IMR-90 (cell line): ENCODE results near the gene TRIP4. TPM values are rescaled to one million over a fixed set of nuclear protein-coding genes. Genes with fewer than 3 reads are reported as not detected.

Experiments
- ATAC-seq: fragments of 200-7000 bp; cut with Tn5 transposase; 2 replicates; pipeline ENCODE4 v1.9.1; 2020; ENCODE audit warnings: low read depth, mild to moderate bottlenecking, moderate library complexity
- BruUV-seq: library from RNA; stranded (reverse); fragments of 400-500 nt; replicated peaks from 2 replicates; lab custom pipeline; 2021; lab: Mats Ljungman, UMichigan
- CTCF ChIA-PET: fragments of 300-600 bp; formaldehyde crosslinking; extraction: SDS; loops from one replicate; lab custom pipeline; 2021; ENCODE audit warnings: antibody characterized with exemption; lab: Yijun Ruan, JAX
- POLR2A ChIA-PET: fragments of 300-600 bp; sonication (Branson Sonifier 250); formaldehyde crosslinking; loops from one replicate; lab custom pipeline; 2022; ENCODE audit warnings: antibody characterized with exemption; ENCODE audit not compliant: unreplicated experiment; lab: Charles Lee
- DNase-seq: peaks from one replicate; pipeline ENCODE4 v3.0.0; 2013
- H2AFZ ChIP-seq: replicated peaks from 2 replicates; pipeline ENCODE3; 2013; ENCODE audit warnings: low read length, mild to moderate bottlenecking; ENCODE audit not compliant: poor library complexity
- H2AK5ac ChIP-seq: 2 replicates; pipeline ENCODE4 v1.6.1; 2013; ENCODE audit warnings: low read depth, low read length, inconsistent platforms
- H2AK9ac ChIP-seq: replicated peaks from 2 replicates; pipeline ENCODE3; 2013; ENCODE audit warnings: mild to moderate bottlenecking, low read depth, low read length, moderate library complexity; ENCODE audit not compliant: poor library complexity
- H2BK120ac ChIP-seq: 2 replicates; pipeline ENCODE4 v1.6.1; 2013; ENCODE audit warnings: low read depth, low read length, inconsistent platforms
- H2BK15ac ChIP-seq: 3 replicates; pipeline ENCODE4 v1.6.1; 2013; ENCODE audit warnings: low read depth, low read length, inconsistent platforms
- H2BK20ac ChIP-seq: 2 replicates; pipeline ENCODE4 v1.6.1; 2013; ENCODE audit warnings: low read depth, mild to moderate bottlenecking, inconsistent platforms, low read length, moderate library complexity
- H2BK5ac ChIP-seq: 2 replicates; pipeline ENCODE4 v1.6.1; 2013; ENCODE audit warnings: mild to moderate bottlenecking, low read depth, low read length, inconsistent platforms; ENCODE audit not compliant: poor library complexity, severe bottlenecking
- H3K14ac ChIP-seq: replicated peaks from 2 replicates; pipeline ENCODE4 v1.6.1; 2013; ENCODE audit warnings: low read depth, low read length, inconsistent platforms
- H3K18ac ChIP-seq: 2 replicates; pipeline ENCODE4 v1.6.1; 2013; ENCODE audit warnings: low read depth, low read length, control low read depth
- H3K23ac ChIP-seq: 2 replicates; pipeline ENCODE4 v1.6.1; 2013; ENCODE audit warnings: low read depth, low read length, inconsistent platforms
- H3K27ac ChIP-seq: 2 replicates; pipeline ENCODE4 v1.5.1; 2013; ENCODE audit warnings: mild to moderate bottlenecking, control low read depth, low read length; ENCODE audit not compliant: insufficient read depth
- H3K27me3 ChIP-seq: 2 replicates; pipeline ENCODE4 v1.6.1; 2013; ENCODE audit warnings: low read length; ENCODE audit not compliant: control insufficient read depth, insufficient read depth
- H3K36me3 ChIP-seq: 2 replicates; pipeline ENCODE4 v1.6.1; 2013; ENCODE audit warnings: low read length, mixed read lengths; ENCODE audit not compliant: control insufficient read depth, insufficient read depth
- H3K4ac ChIP-seq: 2 replicates; pipeline ENCODE4 v1.6.1; 2013; ENCODE audit warnings: low read depth, low read length, inconsistent platforms
- H3K4me1 ChIP-seq: 2 replicates; pipeline ENCODE4 v1.6.1; 2013; ENCODE audit warnings: low read length, mixed read lengths; ENCODE audit not compliant: control insufficient read depth, insufficient read depth
- H3K4me2 ChIP-seq: 2 replicates; pipeline ENCODE4 v1.6.1; 2013; ENCODE audit warnings: low read depth, mild to moderate bottlenecking, control low read depth, low read length, moderate library complexity
- H3K4me3 ChIP-seq: 2 replicates; pipeline ENCODE4 v1.5.1; 2013; ENCODE audit warnings: low read depth, mild to moderate bottlenecking, control low read depth, low read length, moderate library complexity; ENCODE audit not compliant: insufficient read depth
- H3K56ac ChIP-seq: 2 replicates; pipeline ENCODE4 v1.6.1; 2013; ENCODE audit warnings: low read length, inconsistent platforms; ENCODE audit not compliant: insufficient read depth; ENCODE audit errors: extremely low read depth
- H3K79me1 ChIP-seq, 2 experiments: 2 replicates each; pipeline ENCODE4 v1.6.1; 2013; ENCODE audit warnings: low read length in 2 of 2, inconsistent platforms in 1 of 2, low read depth in 1 of 2
- H3K9ac ChIP-seq: 2 replicates; pipeline ENCODE4 v1.6.1; 2013; ENCODE audit warnings: low read depth, low read length, control low read depth
- H3K9me1 ChIP-seq: 2 replicates; pipeline ENCODE4 v1.6.1; 2013; ENCODE audit warnings: low read length, inconsistent platforms; ENCODE audit not compliant: insufficient read depth
- H3K9me3 ChIP-seq: 2 replicates; pipeline ENCODE4 v1.6.1; 2013; ENCODE audit warnings: low read length; ENCODE audit not compliant: control insufficient read depth, insufficient read depth
- H4K20me1 ChIP-seq: 2 replicates; pipeline ENCODE4 v1.6.1; 2013; ENCODE audit warnings: low read length, inconsistent platforms; ENCODE audit not compliant: insufficient read depth
- H4K5ac ChIP-seq: 2 replicates; pipeline ENCODE4 v1.6.1; 2013; ENCODE audit warnings: mild to moderate bottlenecking, low read depth, low read length, control low read depth
- H4K8ac ChIP-seq, 2 experiments: 2 replicates each; pipeline ENCODE4 v1.6.1; 2013; ENCODE audit warnings: low read depth in 2 of 2, low read length in 2 of 2, control low read depth in 1 of 2, inconsistent platforms in 1 of 2
- H4K91ac ChIP-seq: 2 replicates; pipeline ENCODE4 v1.6.1; 2013; ENCODE audit warnings: low read depth, low read length, inconsistent platforms; ENCODE audit not compliant: insufficient read depth
- BHLHE40 ChIP-seq: fragments of 150-350 bp; IDR thresholded peaks from 2 replicates; pipeline ENCODE4 v1.6.1; 2016; ENCODE audit warnings: mild to moderate bottlenecking, low read depth, low read length
- CEBPB ChIP-seq: IDR thresholded peaks from 2 replicates; pipeline ENCODE4 v1.6.1; 2012; ENCODE audit warnings: low read depth, low read length, improper control_type of control experiment
- CHD1 ChIP-seq: IDR thresholded peaks from 2 replicates; pipeline ENCODE4 v1.6.1; 2012; ENCODE audit warnings: low read depth, low read length, improper control_type of control experiment
- ELK1 ChIP-seq: fragments of 150-350 bp; IDR thresholded peaks from 2 replicates; pipeline ENCODE4 v1.6.1; 2016; ENCODE audit warnings: low read depth, mild to moderate bottlenecking, low read length, moderate library complexity, borderline replicate concordance
- FOS ChIP-seq: fragments of 150-350 bp; IDR thresholded peaks from 2 replicates; pipeline ENCODE4 v1.6.1; 2016; ENCODE audit warnings: low read depth, low read length
- MAFK ChIP-seq: IDR thresholded peaks from 2 replicates; pipeline ENCODE4 v1.6.1; 2012; ENCODE audit warnings: low read depth, low read length, improper control_type of control experiment
- MAZ ChIP-seq: IDR thresholded peaks from 2 replicates; pipeline ENCODE4 v1.6.1; 2012; ENCODE audit warnings: low read depth, mild to moderate bottlenecking, low read length, improper control_type of control experiment, moderate library complexity, borderline replicate concordance
- MXI1 ChIP-seq: IDR thresholded peaks from 2 replicates; pipeline ENCODE4 v1.6.1; 2012; ENCODE audit warnings: low read depth, mild to moderate bottlenecking, low read length, moderate library complexity, borderline replicate concordance
- NFE2L2 ChIP-seq: fragments of 150-350 bp; IDR thresholded peaks from 2 replicates; pipeline ENCODE4 v1.6.1; 2016; ENCODE audit warnings: low read depth, mild to moderate bottlenecking, low read length
- POLR2A ChIP-seq: IDR thresholded peaks from 2 replicates; pipeline ENCODE4 v1.6.1; 2012; ENCODE audit warnings: mild to moderate bottlenecking, low read depth, low read length
- RAD21 ChIP-seq: IDR thresholded peaks from 2 replicates; pipeline ENCODE4 v1.6.1; 2012; ENCODE audit warnings: low read length, improper control_type of control experiment
- RCOR1 ChIP-seq: IDR thresholded peaks from 2 replicates; pipeline ENCODE4 v1.6.1; 2012; ENCODE audit warnings: mild to moderate bottlenecking, low read length, improper control_type of control experiment; ENCODE audit not compliant: insufficient replicate concordance
- RFX5 ChIP-seq: IDR thresholded peaks from 2 replicates; pipeline ENCODE4 v1.8.0; 2012; ENCODE audit warnings: low read depth, mild to moderate bottlenecking, low read length, moderate library complexity
- SMC3 ChIP-seq: fragments of 150-350 bp; IDR thresholded peaks from 2 replicates; pipeline ENCODE4 v1.6.1; 2016; ENCODE audit warnings: low read depth, mild to moderate bottlenecking, antibody characterized with exemption, low read length, moderate library complexity
- WGBS, 2 experiments: methylation state at CpG; one replicate each; pipeline versions ENCODE4 v1.1.5 to v1.1.7; 2013; ENCODE audit warnings: missing lambda C conversion rate in 2 of 2; ENCODE audit not compliant: insufficient read length in 1 of 2; ENCODE audit errors: extremely low coverage in 2 of 2; 5-methylcytosine and 5-hydroxymethylcytosine counted together
- dilution Hi-C: fragments of 300-500 bp; cut with HindIII; formaldehyde crosslinking; loops from one replicate; pipeline ENCODE4 v1.14.3; 2018; ENCODE audit warnings: low sequenced_read_pairs; ENCODE audit not compliant: unreplicated experiment
- in situ Hi-C: fragments of 300-500 bp; cut with MboI; formaldehyde crosslinking; loops from 3 replicates; pipeline ENCODE4 v1.14.3; 2019; ENCODE audit warnings: low sequenced_read_pairs, inconsistent platforms, mixed read lengths
- intact Hi-C: fragments of 100-400 bp; cut with micrococcal nuclease; formaldehyde crosslinking; loops from 2 replicates; pipeline ENCODE4 v1.10.0; 2022
- polyA plus RNA-seq, 3 experiments: library from polyadenylated mRNA; depleted of rRNA; stranded (reverse); fragments of >200 nt; gene quantifications; 2 replicates each; pipeline ENCODE4 v1.2.3, GENCODE V29; 2012; ENCODE audit warnings: low replicate concordance in 1 of 3
- total RNA-seq: library from RNA; depleted of rRNA; stranded (reverse); fragments of >200 nt; gene quantifications from 2 replicates; pipeline ENCODE4 v1.2.3, GENCODE V29; 2012
- TF ChIP-seq, protein P1 (sequence below): conservative IDR thresholded peaks from 2 replicates; pipeline ENCODE4 v1.5.1; 2012; ENCODE audit warnings: mild to moderate bottlenecking, low read depth, low read length, improper control_type of control experiment

The TRIP4 gene
- total and polyA plus RNA-seq, 2 of the 4 experiments (the other 2 are of a cell fraction) = 13.1 to 19.4 TPM

- peak within 1 kb of the TSS; percentile 93 for H3K23ac ChIP-seq
- peak within 1 kb of the TSS; percentile 87 for H2AK5ac ChIP-seq
- no peaks in the 10 kb centered on the region; the same call in 1 of the 2 replicates for H4K20me1 ChIP-seq
- peak within 1 kb of the TSS; percentile 78 for H3K27ac ChIP-seq
- in situ Hi-C loops (no loop called here), intact Hi-C loops (loop anchor here (1.0 to 2.0 kb wide), 3 partner anchors 31 to 193 kb away; partner anchors contain the start of genes PPIB and TRIP4), dilution Hi-C loops (no loop called here)
- no peaks in the 10 kb centered on the region for H3K36me3 ChIP-seq
- no TSS peak for BruUV-seq
- peak within 1 kb of the TSS; percentile 81 for H4K5ac ChIP-seq
- H2AK9ac ChIP-seq = peak within 1 kb of the TSS; percentile 94
- ChIA-PET CTCF (interaction anchor here (0.6 to 1.0 kb wide), 2 partner anchors 162 to 1167 kb away, joined by 4 read pairs; no protein-coding TSS in a partner anchor), POLR2A (interaction anchor here (0.6 to 1.0 kb wide), 2 partner anchors 10 to 218 kb away, joined by 3 to 7 read pairs; no protein-coding TSS in a partner anchor)
- peak within 1 kb of the TSS; percentile 76 for H2BK5ac ChIP-seq
- peaks cover 0 to 24% of the 10 kb centered on the region in 2 experiments; a peak in 2 of 4 replicates for H3K79me1 ChIP-seq
- H2AFZ ChIP-seq = peak within 1 kb of the TSS; percentile 94
- peak within 1 kb of the TSS; percentile 93 for H3K9ac ChIP-seq
- H3K4me3 ChIP-seq = peak within 1 kb of the TSS; percentile 62
- no peaks in the 10 kb centered on the region for H3K27me3 ChIP-seq
- peak within 1 kb of the TSS; percentile 76 for H3K4ac ChIP-seq
- peak within 1 kb of the TSS; percentile 80 for H4K91ac ChIP-seq
- H2BK20ac ChIP-seq = no peak within 1 kb of the TSS
- H3K4me2 ChIP-seq = peak within 1 kb of the TSS; percentile 100
- H3K9me3 ChIP-seq = no peaks in the 10 kb centered on the region
- peaks cover 2% of the 10 kb centered on the region; the same call in 1 of the 2 replicates for H3K4me1 ChIP-seq
- H2BK15ac ChIP-seq = no peak within 1 kb of the TSS
- DNase-seq = peak; percentile 98
- WGBS, 2 experiments = 0% methylated on average over 12 of the region's 42 CpGs; no CpG with 5 or more reads in 1 of the 2 experiments
- peak within 1 kb of the TSS; percentile 20; the same call in 1 of the 2 replicates for H2BK120ac ChIP-seq
- peak; percentile 98 for ATAC-seq
- no peaks in the 10 kb centered on the region for H3K9me1 ChIP-seq
- peak within 1 kb of the TSS; percentile 1 to 77 for H4K8ac ChIP-seq
- peak within 1 kb of the TSS; percentile 74 for H3K14ac ChIP-seq
- H3K56ac ChIP-seq = peak within 1 kb of the TSS; percentile 27; the same call in 1 of the 2 replicates
- peak within 1 kb of the TSS; percentile 60 for H3K18ac ChIP-seq
- TF ChIP-seq RFX5 (no peak), MAFK (no peak), POLR2A (no peak; the same call in 1 of the 2 replicates), CEBPB (no peak), CHD1 (no peak), FOS (no peak), MAZ (peak; percentile 95), BHLHE40 (no peak), SMC3 (peak; percentile 79), RAD21 (peak; percentile 71), RCOR1 (no peak), NFE2L2 (no peak), ELK1 (no peak), MXI1 (peak; percentile 85)
- TF ChIP-seq, protein P1, sequence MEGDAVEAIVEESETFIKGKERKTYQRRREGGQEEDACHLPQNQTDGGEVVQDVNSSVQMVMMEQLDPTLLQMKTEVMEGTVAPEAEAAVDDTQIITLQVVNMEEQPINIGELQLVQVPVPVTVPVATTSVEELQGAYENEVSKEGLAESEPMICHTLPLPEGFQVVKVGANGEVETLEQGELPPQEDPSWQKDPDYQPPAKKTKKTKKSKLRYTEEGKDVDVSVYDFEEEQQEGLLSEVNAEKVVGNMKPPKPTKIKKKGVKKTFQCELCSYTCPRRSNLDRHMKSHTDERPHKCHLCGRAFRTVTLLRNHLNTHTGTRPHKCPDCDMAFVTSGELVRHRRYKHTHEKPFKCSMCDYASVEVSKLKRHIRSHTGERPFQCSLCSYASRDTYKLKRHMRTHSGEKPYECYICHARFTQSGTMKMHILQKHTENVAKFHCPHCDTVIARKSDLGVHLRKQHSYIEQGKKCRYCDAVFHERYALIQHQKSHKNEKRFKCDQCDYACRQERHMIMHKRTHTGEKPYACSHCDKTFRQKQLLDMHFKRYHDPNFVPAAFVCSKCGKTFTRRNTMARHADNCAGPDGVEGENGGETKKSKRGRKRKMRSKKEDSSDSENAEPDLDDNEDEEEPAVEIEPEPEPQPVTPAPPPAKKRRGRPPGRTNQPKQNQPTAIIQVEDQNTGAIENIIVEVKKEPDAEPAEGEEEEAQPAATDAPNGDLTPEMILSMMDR = peak; percentile 70
Observed at GRCh38 chr15:64355944-64356709, 31.5 kb upstream of the TRIP4 start, which contains the start of gene CSNK1G1. TSS of gene CSNK1G1 (minus strand) at chr15:64356173. CDS start at chr15:64300499, 55,674 bp downstream.
